Epithelial cell of esophagus (primary cell): ENCODE results near the gene TAL1.
"Not testable (repeated sequence)": the region's sequence is repeated elsewhere in the genome, so short reads cannot be mapped to it uniquely, and the experiment has no call there.

ENCODE experiments used
- DNase-seq: peaks from one replicate; pipeline ENCODE4 v3.0.0; 2010; ENCODE audit warnings: low read depth
- H3K4me3 ChIP-seq: 2 replicates; pipeline ENCODE4 v1.5.1; 2011; ENCODE audit warnings: mild to moderate bottlenecking, low read length, control low read depth
- CTCF ChIP-seq: IDR thresholded peaks from 2 replicates; pipeline ENCODE4 v1.5.1; 2011; ENCODE audit warnings: low read depth, mild to moderate bottlenecking, low read length, control low read depth, inconsistent platforms; ENCODE audit not compliant: insufficient read depth; ENCODE audit errors: missing control alignments

The TAL1 gene

GRCh38 chr1:47201179-47201578 is 30.8 kb downstream of the TAL1 start:
- no peak for DNase-seq
- no peak for TF ChIP-seq CTCF

GRCh38 chr1:47198214-47198613 is 33.8 kb downstream of the TAL1 start:
- no peak for DNase-seq
- H3K4me3 ChIP-seq: no peak overlapping the region
- no peak for TF ChIP-seq CTCF

More at GRCh38 chr1:47201179-47201578, 30.8 kb downstream of the TAL1 start:
- no peak overlapping the region for H3K4me3 ChIP-seq

GRCh38 chr1:47196622-47197021 is 35.4 kb downstream of the TAL1 start:
- no peak for DNase-seq
- no peak overlapping the region for H3K4me3 ChIP-seq
- no peak for TF ChIP-seq CTCF

GRCh38 chr1:47195981-47196380 is 36.0 kb downstream of the TAL1 start:
- DNase-seq, H3K4me3 ChIP-seq: not testable (repeated sequence)

- DNase-seq: no peak
- no peak overlapping the region for H3K4me3 ChIP-seq
- no peak for TF ChIP-seq CTCF
Measured at GRCh38 chr1:47194311-47194710, 37.7 kb downstream of the TAL1 start.

GRCh38 chr1:47193496-47193895 is 38.5 kb downstream of the TAL1 start:
- not testable (repeated sequence) for H3K4me3 ChIP-seq, DNase-seq

- DNase-seq: peak; percentile 68
- peak; percentile 98 for TF ChIP-seq CTCF
- H3K4me3 ChIP-seq: no peak overlapping the region
Measured at GRCh38 chr1:47192458-47193384, 39.3 kb downstream of the TAL1 start.

GRCh38 chr1:47191940-47192457 is 40.0 kb downstream of the TAL1 start:
- H3K4me3 ChIP-seq: no peak overlapping the region
- no peak for TF ChIP-seq CTCF
- DNase-seq: no peak
